LNCaP clone FGC (cell line): ENCODE measurements around the gene CDK5RAP2.

Experiments
- DNase-seq: peaks from one replicate; pipeline ENCODE4 v3.0.0-alpha.2; 2011; ENCODE audit warnings: low read depth
- H3K4me3 ChIP-seq: 2 replicates; pipeline ENCODE4 v1.5.1; 2011; ENCODE audit warnings: mild to moderate bottlenecking, low read depth, low read length, control low read depth
- CTCF ChIP-seq: IDR thresholded peaks from 2 replicates; pipeline ENCODE4 v1.5.1; 2012; ENCODE audit warnings: mild to moderate bottlenecking; ENCODE audit not compliant: control insufficient read depth, insufficient read depth; ENCODE audit errors: extremely low read depth

The CDK5RAP2 gene

GRCh38 chr9:120413121-120414048, 166.6 kb downstream of the CDK5RAP2 start:
- no peak for DNase-seq

GRCh38 chr9:120412425-120412951, 167.5 kb downstream of the CDK5RAP2 start:
- no peak for TF ChIP-seq CTCF
- no peak for DNase-seq
- no peak overlapping the region for H3K4me3 ChIP-seq

More at GRCh38 chr9:120413121-120414048, 166.6 kb downstream of the CDK5RAP2 start:
- H3K4me3 ChIP-seq: no peak overlapping the region
- no peak for TF ChIP-seq CTCF

- no peak overlapping the region for H3K4me3 ChIP-seq
- TF ChIP-seq CTCF: no peak
These were observed 168.0 kb downstream of the CDK5RAP2 start for GRCh38 chr9:120411862-120412424.

GRCh38 chr9:120410925-120411501, 169.0 kb downstream of the CDK5RAP2 start:
- no peak overlapping the region for H3K4me3 ChIP-seq
- DNase-seq: no peak
- TF ChIP-seq CTCF: no peak

More at GRCh38 chr9:120411862-120412424, 168.0 kb downstream of the CDK5RAP2 start:
- DNase-seq: no peak

- no peak overlapping the region for H3K4me3 ChIP-seq
- no peak for DNase-seq
- no peak for TF ChIP-seq CTCF
These were observed 171.2 kb downstream of the CDK5RAP2 start for GRCh38 chr9:120408680-120409258.

GRCh38 chr9:120405860-120406259, 174.1 kb downstream of the CDK5RAP2 start:
- H3K4me3 ChIP-seq: no peak overlapping the region
- DNase-seq: no peak
- TF ChIP-seq CTCF: no peak
